ENCODE results near the gene CRKL.
"Not testable (repeated sequence)": the region's sequence is repeated elsewhere in the genome, so short reads cannot be mapped to it uniquely, and the experiment has no call there.

CRKL gene

GRCh38 chr22:20916916-20917810 lies at the start of gene CRKL:
TSS of gene CRKL (plus strand) at chr22:20917407. CDS start at chr22:20917935, 528 bp downstream.
- peak; percentile 92 for DNase-seq

- no peak for DNase-seq
These were observed 48.9 kb upstream of the CRKL start for GRCh38 chr22:20868025-20868962.

GRCh38 chr22:20869234-20869633 lies 48.0 kb upstream of the CRKL start:
- no peak for DNase-seq

GRCh38 chr22:20873214-20873613 lies 44.0 kb upstream of the CRKL start:
- no peak for DNase-seq

GRCh38 chr22:20875296-20875695 lies 41.9 kb upstream of the CRKL start:
- DNase-seq: no peak

GRCh38 chr22:20877715-20878114 lies 39.5 kb upstream of the CRKL start:
- DNase-seq: no peak

GRCh38 chr22:20881231-20881630 lies 36.0 kb upstream of the CRKL start:
- no peak for DNase-seq

- DNase-seq: no peak
These were observed 35.1 kb upstream of the CRKL start for GRCh38 chr22:20881869-20882815.

GRCh38 chr22:20882855-20883254 lies 34.4 kb upstream of the CRKL start:
- no peak for DNase-seq

GRCh38 chr22:20884454-20884853 lies 32.8 kb upstream of the CRKL start:
- DNase-seq: no peak

- no peak for DNase-seq
These were observed 32.1 kb upstream of the CRKL start for GRCh38 chr22:20885017-20885556.

- no peak for DNase-seq
These were observed 31.5 kb upstream of the CRKL start for GRCh38 chr22:20885557-20886323.

- DNase-seq: no peak
These were observed 29.8 kb upstream of the CRKL start for GRCh38 chr22:20887375-20887774.

GRCh38 chr22:20889025-20889704 lies 28.0 kb upstream of the CRKL start:
- no peak for DNase-seq

- no peak for DNase-seq
These were observed 27.2 kb upstream of the CRKL start for GRCh38 chr22:20889904-20890540.

- no peak for DNase-seq
These were observed 26.2 kb upstream of the CRKL start for GRCh38 chr22:20890975-20891374.

- DNase-seq: not testable (repeated sequence)
These were observed 19.5 kb upstream of the CRKL start for GRCh38 chr22:20897737-20898136.

GRCh38 chr22:20899827-20900423 lies 17.3 kb upstream of the CRKL start:
- no peak for DNase-seq

Data from activated T-cell treated with anti-CD3 and anti-CD28 coated beads for 4 hours (primary cell).